Progenitor cell of endocrine pancreas (in vitro differentiated cells): ENCODE data around the gene ENHO. TPM values are rescaled to one million over a fixed set of nuclear protein-coding genes. Genes with fewer than 3 reads are reported as not detected.

Source experiments
- DNase-seq: peaks from one replicate; pipeline ENCODE4 v3.0.0; 2021; ENCODE audit warnings: low spot score; ENCODE audit not compliant: unreplicated experiment
- H3K27ac Mint-ChIP-seq: 2 replicates; pipeline ENCODE4 v1.8.0; 2021; ENCODE audit warnings: mild to moderate bottlenecking, moderate library complexity, mixed read lengths
- H3K27me3 Mint-ChIP-seq: 2 replicates; pipeline ENCODE4 v1.8.0; 2021; ENCODE audit warnings: mixed read lengths
- H3K36me3 Mint-ChIP-seq: 2 replicates; pipeline ENCODE4 v1.8.0; 2022; ENCODE audit warnings: mixed read lengths; ENCODE audit not compliant: insufficient read depth
- H3K4me1 Mint-ChIP-seq: 2 replicates; pipeline ENCODE4 v1.8.0; 2021; ENCODE audit warnings: low read depth, mixed read lengths
- H3K4me3 Mint-ChIP-seq: 2 replicates; pipeline ENCODE4 v1.8.0; 2021; ENCODE audit warnings: low read depth, mild to moderate bottlenecking, moderate library complexity, mixed read lengths
- H3K9me3 Mint-ChIP-seq: 2 replicates; pipeline ENCODE4 v1.8.0; 2021; ENCODE audit warnings: low read depth, mixed read lengths
- total RNA-seq: library from RNA; stranded (reverse); gene quantifications from 2 replicates; pipeline ENCODE4 v1.2.1, GENCODE V29; 2021
- TF ChIP-seq, protein P1 (sequence below): fragments of 200-600 bp; sonication (generic); IDR thresholded peaks from one replicate; pipeline ENCODE4 v1.5.0; 2021; ENCODE audit warnings: antibody characterized with exemption, mild to moderate bottlenecking; ENCODE audit not compliant: unreplicated experiment

Gene ENHO
- total RNA-seq, 1 donor from 2014 or later, result 4.0 TPM

DNA sequence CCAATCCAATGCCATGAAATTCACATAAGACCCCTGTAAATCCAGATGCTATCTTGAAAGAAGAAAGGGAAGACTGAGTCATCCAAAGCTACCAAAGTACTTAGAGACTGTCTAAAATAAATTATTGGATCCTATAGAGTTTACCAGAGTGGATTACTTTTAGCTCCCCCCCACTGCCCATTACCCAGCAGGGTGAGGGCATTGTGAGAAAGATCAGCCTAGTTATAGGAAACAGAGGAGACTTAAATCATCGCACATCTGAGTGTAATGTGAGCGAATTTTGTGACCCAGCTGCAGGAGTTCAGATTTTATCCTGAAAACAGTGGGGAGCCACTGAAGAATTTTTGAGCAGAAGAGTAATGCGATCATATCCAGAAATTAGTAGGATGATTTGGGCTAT is 1.6 kb upstream of the ENHO start:
- Mint-ChIP-seq H3K9me3 (no peaks in the 10 kb centered on the region), H3K4me1 (peaks cover 4% of the 10 kb centered on the region), H3K36me3 (no peaks in the 10 kb centered on the region), H3K4me3 (no peak overlapping the region), H3K27ac (no peak overlapping the region), H3K27me3 (peaks cover 52% of the 10 kb centered on the region)
- TF ChIP-seq, protein P1, sequence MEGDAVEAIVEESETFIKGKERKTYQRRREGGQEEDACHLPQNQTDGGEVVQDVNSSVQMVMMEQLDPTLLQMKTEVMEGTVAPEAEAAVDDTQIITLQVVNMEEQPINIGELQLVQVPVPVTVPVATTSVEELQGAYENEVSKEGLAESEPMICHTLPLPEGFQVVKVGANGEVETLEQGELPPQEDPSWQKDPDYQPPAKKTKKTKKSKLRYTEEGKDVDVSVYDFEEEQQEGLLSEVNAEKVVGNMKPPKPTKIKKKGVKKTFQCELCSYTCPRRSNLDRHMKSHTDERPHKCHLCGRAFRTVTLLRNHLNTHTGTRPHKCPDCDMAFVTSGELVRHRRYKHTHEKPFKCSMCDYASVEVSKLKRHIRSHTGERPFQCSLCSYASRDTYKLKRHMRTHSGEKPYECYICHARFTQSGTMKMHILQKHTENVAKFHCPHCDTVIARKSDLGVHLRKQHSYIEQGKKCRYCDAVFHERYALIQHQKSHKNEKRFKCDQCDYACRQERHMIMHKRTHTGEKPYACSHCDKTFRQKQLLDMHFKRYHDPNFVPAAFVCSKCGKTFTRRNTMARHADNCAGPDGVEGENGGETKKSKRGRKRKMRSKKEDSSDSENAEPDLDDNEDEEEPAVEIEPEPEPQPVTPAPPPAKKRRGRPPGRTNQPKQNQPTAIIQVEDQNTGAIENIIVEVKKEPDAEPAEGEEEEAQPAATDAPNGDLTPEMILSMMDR, result no peak
- DNase-seq, result no peak

DNA sequence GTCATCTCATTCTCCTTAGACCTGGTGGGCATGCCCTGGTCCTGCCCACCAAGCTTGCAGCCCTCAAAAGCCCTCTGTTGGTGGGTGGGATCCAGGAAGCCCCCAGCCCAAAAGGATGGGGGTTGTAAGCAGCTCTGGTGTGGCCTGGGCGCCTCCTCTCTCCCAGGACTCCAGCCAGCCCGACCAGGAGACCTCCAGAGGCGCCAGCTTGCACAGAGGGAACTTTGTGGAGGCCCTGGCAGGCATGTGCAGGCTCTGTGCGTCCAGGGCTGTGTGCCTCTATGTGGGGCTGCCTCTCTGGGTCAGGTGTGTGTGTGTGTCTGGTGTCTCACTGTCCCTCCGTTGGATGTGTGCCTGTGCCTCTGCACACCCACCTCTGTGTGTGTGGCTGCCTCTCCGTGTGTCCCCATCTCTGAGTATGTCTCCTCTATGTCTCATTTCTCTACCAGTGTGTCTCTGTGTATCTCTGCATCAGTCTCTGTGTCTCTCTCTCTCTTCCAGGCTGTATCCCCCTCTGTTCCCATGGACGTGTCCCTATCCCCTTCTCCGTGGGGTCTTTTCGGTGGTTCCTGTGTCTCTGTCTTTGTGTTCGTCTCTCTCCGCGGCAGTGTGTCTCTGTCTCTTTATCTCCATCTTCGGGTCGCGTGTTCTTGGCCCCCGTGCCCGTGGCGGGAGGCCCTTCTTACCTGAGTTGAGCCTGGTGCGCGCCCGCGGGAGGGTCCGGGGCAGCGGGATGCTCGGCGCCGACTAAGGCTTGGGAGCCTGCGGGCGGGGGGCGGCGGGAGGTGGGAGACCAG is 501 bp downstream of the ENHO start:
- peak overlapping the region; percentile 70 for H3K4me3 Mint-ChIP-seq
- H3K27ac Mint-ChIP-seq, result no peak overlapping the region
- TF ChIP-seq, protein P1, result no peak
- no peaks in the 10 kb centered on the region for H3K9me3 Mint-ChIP-seq
- peaks cover 56% of the 10 kb centered on the region for H3K27me3 Mint-ChIP-seq
- no peak for DNase-seq
- H3K4me1 Mint-ChIP-seq, result peaks cover 4% of the 10 kb centered on the region
- no peaks in the 10 kb centered on the region for H3K36me3 Mint-ChIP-seq

DNA sequence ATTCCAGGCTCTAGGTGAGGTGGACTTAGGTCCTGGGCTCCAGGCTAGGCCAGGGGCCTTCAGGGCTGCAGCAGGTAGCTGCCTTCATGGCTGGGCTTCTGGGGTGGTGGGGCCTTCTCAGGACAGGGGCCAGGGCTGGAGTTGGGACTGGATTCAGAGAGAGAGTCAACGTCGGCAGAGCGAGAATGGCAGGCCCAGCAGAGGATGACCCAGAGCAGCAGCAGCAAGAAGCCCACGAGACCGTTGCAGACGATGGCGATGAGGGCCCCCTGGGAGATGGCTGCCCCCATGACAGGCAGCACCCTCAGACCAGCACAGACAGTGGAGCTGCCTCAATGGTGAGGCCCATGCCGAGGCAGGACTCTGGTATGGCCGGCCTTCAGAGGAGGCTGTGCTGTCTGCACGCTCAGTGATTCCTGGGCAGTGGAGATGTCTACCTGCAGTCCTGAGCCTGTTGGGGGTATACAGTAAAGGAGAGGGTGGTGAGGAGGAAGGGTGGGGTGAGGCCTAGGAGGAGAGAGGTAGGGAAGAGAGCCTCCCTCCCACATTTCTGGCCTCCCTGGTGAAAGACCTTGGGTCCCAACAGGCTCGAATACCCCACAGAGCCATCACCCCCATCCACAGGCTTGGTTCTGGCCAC is 1.3 kb downstream of the ENHO start:
- Mint-ChIP-seq H3K9me3 (no peaks in the 10 kb centered on the region), H3K4me3 (no peak overlapping the region), H3K27me3 (peaks cover 59% of the 10 kb centered on the region), H3K27ac (no peak overlapping the region), H3K36me3 (no peaks in the 10 kb centered on the region), H3K4me1 (peaks cover 4% of the 10 kb centered on the region)
- no peak for DNase-seq
- TF ChIP-seq, protein P1, result no peak

DNA sequence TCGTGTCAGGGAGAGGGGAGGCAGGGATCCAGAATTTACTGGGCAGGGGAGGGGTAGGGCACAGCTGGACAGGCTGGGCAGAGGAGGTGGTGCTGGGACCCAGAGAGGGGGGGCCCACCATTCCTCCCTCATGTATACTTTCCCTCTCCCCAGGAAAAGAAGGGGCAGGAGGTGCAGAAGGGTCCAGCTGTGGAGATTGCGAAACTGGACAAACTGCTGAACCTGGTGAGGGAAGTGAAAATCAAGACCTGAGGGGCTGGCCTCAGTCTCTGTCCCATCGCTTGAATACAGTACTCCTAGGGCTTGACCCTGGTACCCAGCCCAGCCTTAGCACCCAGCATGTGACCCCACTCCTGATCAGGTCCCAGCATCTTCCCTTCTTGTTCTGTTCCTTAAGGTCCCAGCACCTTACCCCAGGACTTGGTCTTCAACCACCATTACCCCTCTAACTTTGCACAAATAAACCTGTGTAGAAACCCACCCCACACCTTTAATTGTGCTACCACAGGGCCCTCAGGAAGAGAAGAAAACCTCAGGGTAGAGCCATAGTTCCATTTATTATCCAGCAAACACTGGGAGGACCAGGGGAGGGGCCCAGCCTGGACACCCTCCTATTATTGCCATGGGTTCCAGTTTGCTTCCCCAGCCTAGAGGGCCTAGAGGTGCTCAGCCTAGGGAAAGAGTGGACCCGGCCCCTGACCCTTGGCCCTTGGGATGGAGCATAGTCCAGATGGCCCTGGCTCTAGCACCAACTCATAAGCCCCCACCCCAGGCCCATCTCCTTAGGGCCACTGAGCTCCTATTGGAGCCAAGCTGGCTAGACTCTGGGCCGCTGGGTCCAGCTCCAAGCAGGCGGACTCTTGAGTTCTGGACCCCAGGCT is 2.0 kb downstream of the ENHO start:
- TF ChIP-seq, protein P1, result no peak
- no peak for DNase-seq
- no peak overlapping the region for H3K4me3 Mint-ChIP-seq
- peaks cover 4% of the 10 kb centered on the region for H3K4me1 Mint-ChIP-seq
- H3K27ac Mint-ChIP-seq, result no peak overlapping the region
- H3K9me3 Mint-ChIP-seq, result no peaks in the 10 kb centered on the region
- H3K36me3 Mint-ChIP-seq, result no peaks in the 10 kb centered on the region
- peaks cover 62% of the 10 kb centered on the region for H3K27me3 Mint-ChIP-seq

DNA sequence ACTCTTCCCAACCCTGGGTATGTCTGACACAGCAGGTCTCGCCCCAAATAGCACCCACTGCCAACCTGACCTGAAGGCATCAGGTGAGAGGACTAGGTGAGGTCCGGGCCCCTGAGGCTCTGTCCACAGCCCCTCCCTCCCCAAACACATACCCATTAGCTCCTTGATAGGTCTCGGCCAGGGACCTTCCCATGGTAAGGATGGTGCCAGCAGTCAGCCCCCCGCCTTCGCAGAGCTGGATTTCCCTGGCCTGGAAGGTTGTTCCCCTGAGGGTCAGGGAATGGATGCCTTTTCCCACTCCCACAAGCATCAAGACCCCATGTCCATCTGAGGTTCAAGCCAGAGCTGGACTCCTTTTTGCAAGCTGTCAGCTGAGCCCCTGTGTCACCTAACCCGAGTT is 2.7 kb downstream of the ENHO start:
- Mint-ChIP-seq H3K4me1 (peaks cover 4% of the 10 kb centered on the region), H3K27ac (no peak overlapping the region), H3K9me3 (no peaks in the 10 kb centered on the region), H3K36me3 (no peaks in the 10 kb centered on the region), H3K27me3 (peaks cover 59% of the 10 kb centered on the region), H3K4me3 (no peak overlapping the region)
- TF ChIP-seq, protein P1, result no peak
- no peak for DNase-seq
